HT-29 (cell line): ENCODE measurements around the gene EP300. TPM values are rescaled to one million over a fixed set of nuclear protein-coding genes. Genes with fewer than 3 reads are reported as not detected.
"Not testable (repeated sequence)": the region's sequence is repeated elsewhere in the genome, so short reads cannot be mapped to it uniquely, and the experiment has no call there.

Experiments
- DNase-seq: peaks from one replicate; pipeline ENCODE4 v3.0.0-alpha.2; 2015; ENCODE audit warnings: low spot score
- total RNA-seq: library from RNA; depleted of rRNA; stranded (reverse); fragments of >200 nt; shearing (Covaris generic); gene quantifications from 2 replicates; pipeline ENCODE4 v1.2.3, GENCODE V29; 2014; rRNA removed

The EP300 gene
- 24.0 and 31.6 TPM in 2 replicates for total RNA-seq

DNA sequence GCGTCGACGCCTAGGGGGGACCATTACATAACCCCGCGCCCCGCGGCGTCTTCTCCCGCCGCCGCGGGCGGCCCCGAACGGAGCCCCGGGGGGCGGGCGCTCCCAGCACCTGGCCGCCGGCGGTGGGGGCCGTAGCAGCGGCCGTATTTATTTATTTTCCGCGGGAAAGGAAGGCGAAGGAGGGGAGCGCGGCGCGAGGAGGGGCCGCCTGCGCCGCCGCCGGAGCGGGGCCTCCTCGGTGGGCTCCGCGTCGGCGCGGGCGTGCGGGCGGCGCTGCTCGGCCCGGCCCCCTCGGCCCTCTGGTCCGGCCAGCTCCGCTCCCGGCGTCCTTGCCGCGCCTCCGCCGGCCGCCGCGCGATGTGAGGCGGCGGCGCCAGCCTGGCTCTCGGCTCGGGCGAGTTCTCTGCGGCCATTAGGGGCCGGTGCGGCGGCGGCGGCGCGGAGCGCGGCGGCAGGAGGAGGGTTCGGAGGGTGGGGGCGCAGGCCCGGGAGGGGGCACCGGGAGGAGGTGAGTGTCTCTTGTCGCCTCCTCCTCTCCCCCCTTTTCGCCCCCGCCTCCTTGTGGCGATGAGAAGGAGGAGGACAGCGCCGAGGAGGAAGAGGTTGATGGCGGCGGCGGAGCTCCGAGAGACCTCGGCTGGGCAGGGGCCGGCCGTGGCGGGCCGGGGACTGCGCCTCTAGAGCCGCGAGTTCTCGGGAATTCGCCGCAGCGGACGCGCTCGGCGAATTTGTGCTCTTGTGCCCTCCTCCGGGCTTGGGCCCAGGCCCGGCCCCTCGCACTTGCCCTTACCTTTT, at the start of gene EP300:
Gene EP300 (plus strand): TSS at position 570 of the 795 bp plus-strand sequence. CDS start 413 bp downstream, outside the sequence.
- DNase-seq = peak; percentile 70

DNA sequence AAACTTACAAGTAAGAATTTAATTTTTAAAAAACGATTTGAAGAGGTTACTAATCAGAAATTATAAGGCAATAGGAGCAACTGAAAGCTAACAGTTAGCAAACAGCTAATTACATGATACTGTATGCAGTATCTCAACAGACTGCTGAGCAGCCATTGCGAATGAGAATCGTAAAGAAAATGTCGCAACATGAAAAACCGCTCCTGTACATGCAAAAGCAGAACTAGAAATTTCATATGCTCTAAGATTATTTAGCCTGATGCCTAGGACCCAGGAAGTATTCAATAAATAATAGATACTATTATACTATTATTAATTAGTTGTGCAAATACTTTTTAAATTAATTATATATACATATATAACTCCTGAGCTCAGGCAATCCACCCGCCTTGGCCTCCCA, 48.7 kb upstream of the EP300 start:
- no peak for DNase-seq

DNA sequence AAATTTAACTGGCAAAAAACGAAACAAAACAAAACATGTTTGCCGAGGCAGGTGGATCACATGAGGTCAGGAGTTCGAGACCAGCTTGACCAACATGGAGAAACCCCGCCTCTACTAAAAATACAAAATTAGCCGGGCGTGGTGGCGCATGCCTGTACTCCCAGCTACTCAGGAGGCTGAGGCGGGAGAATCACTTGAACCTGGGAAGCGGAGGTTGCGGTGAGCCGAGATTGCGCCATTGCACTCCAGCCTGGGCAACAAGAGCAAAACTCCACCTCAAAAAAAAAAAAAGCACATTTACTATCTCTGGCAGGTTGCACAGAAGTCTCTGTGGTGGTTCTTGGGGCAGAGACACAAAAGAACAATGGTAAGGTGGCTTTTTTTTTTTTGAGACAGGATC, 46.8 kb upstream of the EP300 start:
- DNase-seq = not testable (repeated sequence)

DNA sequence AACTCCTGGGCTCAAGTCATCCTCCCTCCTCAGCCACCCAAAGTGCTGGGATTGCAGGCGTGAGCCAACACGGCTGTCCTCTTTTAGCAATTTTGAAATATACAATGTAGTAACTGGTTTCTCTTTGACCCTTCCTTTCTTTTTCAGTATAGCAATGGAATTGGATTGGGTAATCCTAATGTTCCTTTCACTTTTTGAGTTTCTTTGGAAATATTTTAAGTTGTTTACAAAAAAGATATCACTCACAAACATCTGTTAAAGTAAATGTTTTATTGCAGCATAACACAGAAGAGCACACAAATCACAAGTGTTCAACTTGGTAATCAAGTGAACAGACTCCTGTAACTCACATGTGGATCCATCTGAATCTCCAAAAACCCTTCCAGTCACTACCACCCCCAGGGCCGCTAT, 44.6 kb upstream of the EP300 start:
- no peak for DNase-seq

DNA sequence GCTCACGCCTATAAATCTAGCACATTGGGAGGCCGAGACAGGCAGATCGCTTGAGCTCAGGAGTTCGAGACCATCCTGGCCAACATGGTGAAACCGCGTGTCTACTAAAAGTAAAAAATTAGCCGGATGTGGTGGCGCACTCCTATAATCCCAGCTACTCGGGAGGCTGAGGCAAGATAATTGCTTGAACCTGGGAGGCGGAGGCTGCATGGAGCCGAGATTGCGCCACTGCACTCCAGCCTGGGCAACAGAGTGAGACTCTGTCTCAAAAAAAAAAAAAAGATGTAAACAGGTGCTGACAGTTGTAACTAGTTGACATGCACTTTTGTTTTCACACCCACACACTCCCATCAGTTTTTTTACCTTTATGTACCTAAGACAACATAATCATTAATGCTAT, 44.0 kb upstream of the EP300 start:
- DNase-seq = not testable (repeated sequence)

DNA sequence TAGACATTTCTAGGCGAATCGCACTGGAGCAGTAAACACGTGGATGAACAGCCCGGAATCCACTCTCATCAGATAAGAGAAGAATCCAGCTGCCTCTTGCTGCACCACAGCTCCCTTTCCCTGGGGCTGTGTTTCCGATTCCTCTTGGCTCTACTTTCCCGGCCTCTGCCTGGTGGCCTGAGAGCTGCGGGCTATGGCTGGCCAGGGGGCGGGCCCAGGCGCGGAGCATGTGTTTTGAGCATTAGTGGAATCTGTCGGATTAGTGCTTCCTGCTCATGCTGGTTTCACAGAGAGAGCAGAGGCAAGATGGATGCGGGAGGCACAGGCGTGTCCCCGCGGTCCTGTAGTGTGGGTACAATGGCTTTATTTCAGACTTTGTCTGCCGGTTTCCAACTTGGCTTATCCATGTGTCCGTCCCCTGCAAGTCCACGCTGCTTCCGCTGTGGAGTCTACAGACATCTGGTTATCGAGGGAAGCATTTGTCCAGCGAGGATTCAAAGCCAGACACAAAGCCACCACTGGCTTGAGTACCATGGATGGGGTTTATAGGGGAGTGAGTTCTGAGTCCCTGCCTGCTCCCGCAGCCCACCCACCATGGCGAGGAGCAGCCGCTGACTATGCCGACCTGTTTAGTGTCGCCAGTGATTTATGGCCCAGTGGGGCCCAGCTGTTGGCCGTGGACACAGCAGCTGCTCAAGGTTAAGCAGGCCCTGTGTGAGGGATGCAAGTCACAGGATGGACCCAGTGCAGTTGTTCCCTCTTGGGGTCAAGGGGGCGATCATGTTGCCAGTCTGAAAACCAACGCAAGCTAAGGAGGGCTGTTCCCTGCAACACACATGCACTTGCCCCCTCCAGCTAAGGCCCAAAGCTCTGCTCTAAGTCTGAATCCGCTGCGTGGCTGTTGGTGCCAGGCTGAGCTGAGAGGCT, 43.3 kb upstream of the EP300 start:
- peak; percentile 31 for DNase-seq

DNA sequence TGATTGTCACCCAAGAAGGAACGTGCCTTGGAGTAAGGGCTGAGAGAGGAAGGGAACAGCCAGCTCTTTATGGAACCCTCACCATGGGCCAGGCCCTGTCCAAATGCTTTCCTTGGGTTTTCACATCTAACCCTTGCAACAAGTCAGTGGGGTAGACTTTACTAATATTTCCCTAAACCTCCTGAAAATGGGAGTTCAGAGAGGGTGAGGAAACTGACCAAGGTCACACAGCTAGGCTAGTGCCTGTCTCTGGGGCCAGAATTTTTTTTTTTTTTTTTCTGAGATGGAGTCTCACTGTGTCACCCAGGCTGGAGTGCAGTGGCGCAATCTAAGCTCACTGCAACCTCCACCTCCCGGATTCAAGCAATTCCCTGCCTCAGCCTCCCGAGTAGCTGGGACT, 42.6 kb upstream of the EP300 start:
- DNase-seq = not testable (repeated sequence)

DNA sequence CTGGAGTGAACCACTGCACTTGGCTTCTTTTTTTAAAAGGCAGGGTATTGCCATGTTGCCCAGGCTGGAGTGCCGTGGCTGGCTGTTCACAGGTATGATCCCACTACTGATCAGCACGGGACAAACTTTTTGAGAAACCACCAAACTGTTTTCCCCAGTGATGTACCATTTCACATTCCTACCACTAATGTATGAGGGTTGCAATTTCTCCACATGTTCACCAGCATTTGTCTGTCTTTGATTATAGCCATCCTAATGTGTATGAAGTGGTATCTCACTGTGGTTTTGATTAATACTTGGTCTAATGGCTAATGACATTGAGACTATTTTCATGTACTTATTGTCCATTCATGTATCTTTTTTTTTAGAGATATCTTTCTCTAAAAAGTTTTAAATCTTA, 41.5 kb upstream of the EP300 start:
- DNase-seq = no peak

DNA sequence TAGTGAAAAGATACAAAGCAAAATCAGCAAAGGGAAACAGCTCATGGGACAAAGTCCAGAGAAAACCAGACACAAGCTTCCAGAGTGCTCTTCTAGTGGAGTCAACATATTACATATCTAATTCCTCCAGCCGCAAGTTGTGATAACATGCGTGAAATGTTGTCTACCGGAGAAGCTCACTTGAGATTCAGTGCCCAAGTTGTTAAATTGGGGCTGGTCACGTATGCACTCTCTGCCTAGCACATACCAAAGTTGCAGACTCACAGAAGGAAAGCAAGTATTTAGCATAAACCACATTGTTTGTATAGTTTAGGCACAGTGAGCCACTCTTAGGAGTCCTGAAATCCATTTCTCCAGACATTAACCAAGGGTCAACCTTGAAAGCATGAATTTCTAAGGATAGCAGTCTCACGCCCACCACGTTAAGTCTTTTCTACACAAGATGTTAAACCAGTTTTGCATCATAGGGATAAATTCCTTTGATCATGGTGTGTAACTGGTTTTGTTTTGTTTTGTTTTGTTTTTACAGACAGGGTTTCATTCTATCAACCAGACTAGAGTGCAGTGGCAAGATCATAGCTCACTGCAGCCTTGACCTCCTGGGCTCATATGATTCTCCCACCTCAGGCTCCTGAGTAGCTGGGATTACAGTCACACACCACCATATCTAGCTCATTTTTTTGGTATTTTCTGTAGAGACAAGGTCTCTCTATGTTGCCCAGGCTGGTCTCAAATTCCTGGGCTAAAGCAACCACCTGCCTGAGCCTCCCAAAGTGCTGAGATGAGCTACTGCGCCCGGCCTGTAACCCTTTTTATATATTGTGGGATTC, 39.5 kb upstream of the EP300 start:
- DNase-seq = peak; percentile 15

DNA sequence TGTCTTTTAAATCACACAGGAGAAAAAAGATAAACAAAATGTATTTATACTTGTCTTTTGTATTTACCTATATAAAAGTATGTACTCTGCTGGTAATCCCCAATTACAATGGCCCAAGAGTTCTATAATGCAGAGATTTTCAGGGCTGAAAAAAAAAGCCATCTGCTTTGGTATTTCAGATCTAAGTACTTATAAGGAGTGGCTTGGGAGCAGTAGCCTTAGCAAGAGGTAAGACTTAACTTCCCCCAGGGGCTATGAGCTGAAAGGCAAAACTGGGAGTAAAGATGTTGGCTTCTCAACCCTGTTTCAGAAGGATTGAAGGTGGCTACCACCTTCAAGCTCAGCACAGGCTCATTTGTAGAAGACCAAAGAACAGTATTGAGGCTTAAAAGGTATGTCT, 35.3 kb upstream of the EP300 start:
- DNase-seq = no peak

DNA sequence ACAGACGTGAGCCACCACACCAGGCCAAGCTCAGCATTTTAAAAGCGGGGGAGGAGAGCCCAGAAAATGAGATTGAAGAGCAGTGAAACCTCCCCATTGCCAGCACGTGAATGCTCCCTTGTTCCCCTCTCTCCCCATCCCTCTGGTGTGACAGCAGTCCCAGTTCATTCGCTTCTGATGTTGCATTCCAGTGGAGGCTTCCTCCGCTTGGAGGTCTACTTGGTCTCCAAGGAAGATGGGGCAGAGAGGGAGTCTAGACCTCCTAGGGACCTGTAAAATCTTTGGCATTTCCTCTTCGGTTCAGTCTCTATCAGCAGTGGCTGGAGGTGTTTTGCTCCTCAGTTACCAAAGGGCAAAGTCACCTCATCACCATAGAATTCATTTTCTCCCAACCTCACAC, 30.2 kb upstream of the EP300 start:
- DNase-seq = no peak

DNA sequence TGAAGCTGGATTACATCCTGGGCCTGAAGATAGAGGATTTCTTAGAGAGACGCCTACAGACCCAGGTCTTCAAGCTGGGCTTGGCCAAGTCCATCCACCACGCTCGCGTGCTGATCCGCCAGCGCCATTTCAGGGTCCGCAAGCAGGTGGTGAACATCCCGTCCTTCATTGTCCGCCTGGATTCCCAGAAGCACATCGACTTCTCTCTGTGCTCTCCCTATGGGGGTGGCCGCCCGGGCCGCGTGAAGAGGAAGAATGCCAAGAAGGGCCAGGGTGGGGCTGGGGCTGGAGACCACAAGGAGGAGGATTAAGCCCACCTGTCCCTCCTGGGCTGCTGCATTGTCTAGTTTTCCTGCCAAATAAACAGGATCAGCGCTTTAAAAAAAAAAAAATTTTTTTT, 28.1 kb upstream of the EP300 start:
- not testable (repeated sequence) for DNase-seq

DNA sequence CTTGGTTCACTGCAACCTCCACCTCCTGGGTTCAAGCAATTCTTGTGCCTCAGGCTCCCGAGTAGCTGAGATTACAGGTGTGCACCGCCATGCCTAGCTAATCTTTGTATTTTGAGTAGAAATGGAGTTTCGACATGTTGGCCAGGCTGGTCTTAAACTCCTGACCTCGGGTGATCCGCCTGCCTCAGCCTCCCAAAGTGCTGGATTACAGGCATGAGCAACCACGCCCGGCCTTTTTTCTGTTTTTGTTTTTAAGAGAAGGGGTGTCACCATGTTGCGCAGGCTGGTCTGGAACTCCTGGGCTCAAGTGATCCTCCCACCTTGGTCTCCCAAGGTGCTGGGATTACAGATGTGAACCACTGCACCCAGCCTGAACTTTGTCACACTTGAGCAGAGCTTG, 26.1 kb upstream of the EP300 start:
- not testable (repeated sequence) for DNase-seq

DNA sequence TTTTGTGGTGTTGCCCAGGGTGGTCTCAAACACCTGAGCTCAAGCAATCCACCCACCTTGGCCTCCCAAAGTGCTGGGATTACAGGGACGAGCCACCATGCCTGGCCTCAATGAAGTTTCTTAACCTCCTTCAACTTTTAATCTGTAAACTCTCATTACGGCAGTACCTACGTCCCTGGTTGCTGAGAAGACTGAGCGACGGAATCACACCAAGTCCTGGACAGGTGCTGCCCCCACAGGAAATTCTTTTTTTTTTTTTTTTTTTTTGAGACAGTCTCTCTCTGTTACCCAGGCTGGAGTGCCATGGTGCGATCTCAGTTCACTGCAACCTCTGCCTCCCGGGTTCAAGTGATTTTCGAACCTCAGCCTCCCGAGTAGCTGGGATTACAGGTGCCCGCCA, 24.4 kb upstream of the EP300 start:
- not testable (repeated sequence) for DNase-seq

DNA sequence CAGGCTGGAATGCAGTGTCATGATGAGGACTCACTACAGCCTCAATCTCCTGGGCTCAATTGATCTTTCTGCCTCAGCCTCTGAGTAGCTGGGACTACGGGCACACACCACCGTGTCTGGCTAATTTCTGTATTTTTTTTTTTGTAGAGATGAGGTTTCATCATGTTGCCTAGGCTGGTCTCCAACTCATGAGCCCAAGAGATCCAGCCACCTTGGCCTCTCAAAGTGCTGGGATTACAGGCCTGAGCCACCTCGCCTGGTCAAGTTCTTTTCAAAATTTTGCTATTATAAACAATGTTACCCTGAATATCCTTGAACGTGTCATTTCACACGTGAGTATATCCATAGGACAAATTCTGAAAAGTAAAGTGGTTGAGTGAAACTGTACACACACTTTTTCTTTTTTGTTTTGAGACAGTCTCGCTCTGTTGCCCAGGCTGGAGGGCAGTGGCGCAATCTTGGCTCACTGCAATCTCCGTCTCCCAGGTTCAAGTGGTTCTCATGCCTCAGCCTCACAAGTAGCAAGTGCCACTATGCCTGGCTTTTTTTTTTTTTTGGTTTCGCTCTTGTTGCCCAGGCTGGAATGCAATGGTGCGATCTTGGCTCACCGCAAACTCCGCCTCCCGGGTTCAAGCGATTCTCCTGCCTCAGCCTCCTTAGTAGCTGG, 21.6 kb upstream of the EP300 start:
- DNase-seq = no peak

DNA sequence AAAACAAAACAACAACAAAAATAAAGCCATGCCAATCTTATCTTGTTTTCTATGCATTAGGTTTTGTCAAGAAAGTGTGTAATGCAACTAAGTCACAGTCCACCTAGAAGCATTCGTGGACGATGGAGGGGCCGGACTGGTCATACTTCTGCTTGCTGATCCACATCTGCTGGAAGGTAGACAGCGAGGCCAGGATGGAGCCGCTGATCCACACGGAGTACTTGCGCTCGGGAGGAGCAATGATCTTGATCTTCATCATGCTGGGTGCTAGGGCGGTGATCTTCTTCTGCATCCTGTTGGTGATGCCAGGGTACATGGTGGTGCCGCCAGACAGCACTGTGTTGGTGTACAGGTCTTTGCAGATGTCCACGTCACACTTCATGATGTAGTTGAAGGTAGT, 18.3 kb upstream of the EP300 start:
- no peak for DNase-seq

DNA sequence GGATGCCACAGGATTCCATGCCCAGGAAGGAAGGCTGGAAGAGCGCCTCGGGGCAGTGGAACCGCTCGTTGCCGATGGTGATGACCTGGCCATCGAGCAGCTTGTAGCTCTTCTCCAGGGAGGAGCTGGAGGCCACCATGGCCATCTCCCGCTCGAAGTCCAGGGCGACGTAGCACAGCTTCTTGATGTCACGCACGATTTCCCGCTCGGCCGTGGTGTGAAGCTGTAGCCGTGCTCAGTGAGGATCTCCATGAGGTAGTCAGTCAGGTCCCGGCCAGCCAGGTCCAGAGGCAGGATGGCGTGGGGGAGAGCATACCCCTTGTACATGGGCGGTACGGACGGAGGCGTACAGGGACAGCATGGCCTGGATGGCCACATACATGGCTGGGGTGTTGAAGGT, 17.9 kb upstream of the EP300 start:
- DNase-seq = no peak

DNA sequence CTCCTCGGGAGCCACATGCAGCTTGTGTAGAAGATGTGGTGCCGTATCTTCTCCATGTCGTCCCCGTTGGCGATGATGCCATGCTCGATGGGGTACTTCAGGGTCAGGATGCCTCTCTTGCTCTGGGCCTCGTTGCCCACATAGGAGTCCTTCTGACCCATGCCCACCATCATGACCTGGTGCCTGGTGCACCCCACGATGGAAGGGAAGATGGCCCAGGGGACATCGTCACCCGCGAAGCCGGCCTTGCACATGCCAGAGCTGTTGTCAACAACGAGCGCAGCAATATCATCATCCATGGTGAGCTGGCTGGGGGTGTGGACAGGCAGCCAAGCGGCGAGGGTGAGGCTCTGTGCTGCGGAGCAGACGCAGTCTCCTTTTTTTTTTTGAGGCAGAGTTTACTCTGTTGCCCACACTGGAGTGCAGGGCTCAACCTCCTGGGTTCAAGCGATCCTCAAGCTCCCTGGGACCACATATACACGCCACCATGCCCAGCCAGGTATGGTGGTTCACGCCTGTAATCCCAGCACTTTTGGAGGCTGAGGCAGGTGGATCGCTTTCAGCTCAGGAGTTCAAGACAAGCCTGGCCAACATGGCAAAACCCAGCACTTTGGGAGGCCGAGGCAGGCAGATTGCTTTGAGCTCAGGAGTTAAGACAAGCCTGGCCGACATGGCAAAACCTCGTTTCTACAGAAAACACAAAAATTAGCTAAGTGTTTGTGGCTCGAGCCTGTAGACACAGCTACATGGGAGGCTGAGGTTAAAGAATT, 17.3 kb upstream of the EP300 start:
- no peak for DNase-seq

DNA sequence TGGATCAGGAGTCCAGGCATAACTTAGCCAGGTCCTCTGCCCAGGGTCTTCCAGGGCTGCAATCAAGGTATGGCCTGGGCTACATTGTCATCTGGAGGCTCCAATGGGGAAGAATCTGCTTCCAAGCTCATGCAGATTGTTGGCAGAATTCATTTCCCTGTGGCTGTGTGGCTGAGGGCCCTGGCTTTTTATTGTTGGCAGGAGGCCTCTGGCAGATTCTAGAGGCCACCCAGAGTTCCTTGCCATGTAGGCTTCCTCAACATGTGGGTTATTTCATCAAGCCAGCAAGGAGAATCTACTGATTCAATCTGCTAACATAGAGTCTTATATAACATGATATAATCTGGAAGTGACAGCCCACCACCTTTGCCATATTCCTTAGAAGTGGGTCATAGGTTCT, 16.4 kb upstream of the EP300 start:
- no peak for DNase-seq

DNA sequence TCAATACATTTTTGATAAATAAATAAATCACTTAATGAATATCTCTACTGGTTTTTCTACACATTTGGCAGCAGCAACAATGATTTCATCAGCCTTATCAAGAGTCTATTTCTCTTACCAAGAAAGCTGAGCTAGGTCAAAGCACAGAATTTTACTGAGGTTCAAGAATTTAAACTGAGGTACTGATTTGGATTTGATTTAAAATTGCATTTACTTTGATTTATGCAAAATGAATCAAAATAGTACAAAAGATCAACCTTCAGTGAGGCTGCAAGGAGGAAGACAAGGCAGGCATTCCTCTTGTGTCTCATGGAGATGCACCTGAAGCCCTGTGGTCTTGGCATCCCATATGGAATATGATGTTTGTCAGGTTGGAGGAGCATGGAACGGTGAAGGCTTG, 15.5 kb upstream of the EP300 start:
- no peak for DNase-seq
